Uterus (tissue), 2 donors: ENCODE results near the gene S1PR1.
"Not testable (repeated sequence)": the region's sequence is repeated elsewhere in the genome, so short reads cannot be mapped to it uniquely, and the experiment has no call there.

Source experiments
- CTCF ChIP-seq, 4 experiments: fragments of 200-600 bp in 2 of 4; fragments of 450-650 bp in 2 of 4; sonication (generic) in 2 of 4; IDR thresholded peaks; one replicate each; pipeline ENCODE4 v1.5.1; 2016 to 2019; ENCODE audit warnings: antibody characterized with exemption in 4 of 4, mild to moderate bottlenecking in 2 of 4, moderate library complexity in 1 of 4
- POLR2A ChIP-seq, 2 donors: fragments of 450-650 bp; IDR thresholded peaks; one replicate each; pipeline ENCODE4 v1.6.1; 2016; ENCODE audit warnings: antibody characterized with exemption in 2 of 2, mild to moderate bottlenecking in 1 of 2, moderate library complexity in 1 of 2

- not testable (repeated sequence) for TF ChIP-seq POLR2A, CTCF (IDR thresholded peaks at IDR 0.05)
Measured at GRCh38 chr1:101207271-101207670, 29.5 kb upstream of the S1PR1 start.
